Measurements from ENCODE around the gene RERE.

Gene RERE

GRCh38 chr1:8340448-8340847 lies 477.0 kb downstream of the RERE start:
- DNase-seq (ENCODE audit: low read depth, low spot score): no peak
- ChIA-PET POLR2A (no interaction called here), CTCF (interaction anchor here (0.7 to 2.7 kb wide), 4 partner anchors 8 to 365 kb away, joined by 5 to 8 read pairs (median 6); no protein-coding TSS in a partner anchor)
- H3K4me3 ChIP-seq (ENCODE audit: low read depth, low read length): no peak overlapping the region
- no peak for TF ChIP-seq CTCF (IDR thresholded peaks at IDR 0.05; ENCODE audit: insufficient read depth, low read length, missing control alignments)

- TF ChIP-seq CTCF (IDR thresholded peaks at IDR 0.05; ENCODE audit: insufficient read depth, low read length, missing control alignments): no peak
- no peak for DNase-seq (ENCODE audit: low read depth, low spot score)
- POLR2A ChIA-PET: no interaction called here
- CTCF ChIA-PET: interaction anchor here (1.3 to 2.7 kb wide), 2 partner anchors 10 to 357 kb away, joined by 7 to 8 read pairs; no protein-coding TSS in a partner anchor
- no peak overlapping the region for H3K4me3 ChIP-seq (ENCODE audit: low read depth, low read length)
These were observed 478.2 kb downstream of the RERE start for GRCh38 chr1:8339203-8339600.

GRCh38 chr1:8338526-8339202 lies 478.8 kb downstream of the RERE start:
- no peak for DNase-seq (ENCODE audit: low read depth, low spot score)
- TF ChIP-seq CTCF (IDR thresholded peaks at IDR 0.05; ENCODE audit: insufficient read depth, low read length, missing control alignments): no peak
- CTCF ChIA-PET: interaction anchor here (1.0 kb wide), 1 partner anchor 356 kb away, joined by 3 read pairs; no protein-coding TSS in a partner anchor
- H3K4me3 ChIP-seq (ENCODE audit: low read depth, low read length): no peak overlapping the region
- POLR2A ChIA-PET: no interaction called here

GRCh38 chr1:8337776-8338525 lies 479.5 kb downstream of the RERE start:
- no peak for TF ChIP-seq CTCF (IDR thresholded peaks at IDR 0.05; ENCODE audit: insufficient read depth, low read length, missing control alignments)
- H3K4me3 ChIP-seq (ENCODE audit: low read depth, low read length): no peak overlapping the region
- CTCF ChIA-PET: interaction anchor here (1.0 kb wide), 1 partner anchor 356 kb away, joined by 3 read pairs; no protein-coding TSS in a partner anchor
- POLR2A ChIA-PET: no interaction called here
- DNase-seq (ENCODE audit: low read depth, low spot score): no peak

- CTCF ChIA-PET: no interaction called here
- POLR2A ChIA-PET: no interaction called here
- TF ChIP-seq CTCF (IDR thresholded peaks at IDR 0.05; ENCODE audit: insufficient read depth, low read length, missing control alignments): no peak
- no peak for DNase-seq (ENCODE audit: low read depth, low spot score)
- no peak overlapping the region for H3K4me3 ChIP-seq (ENCODE audit: low read depth, low read length)
These were observed 482.2 kb downstream of the RERE start for GRCh38 chr1:8335246-8335645.

Data from AG04449 (cell line).